GM23338 (cell line): ENCODE measurements around the gene H2BK1. TPM values are rescaled to one million over a fixed set of nuclear protein-coding genes. Genes with fewer than 3 reads are reported as not detected.

ENCODE experiments used
- ATAC-seq: fragments of 200-7000 bp; cut with Tn5 transposase; 3 replicates; pipeline ENCODE4 v1.9.1; 2020
- DNase-seq: peaks from one replicate; pipeline ENCODE4 v3.0.0-alpha.2; 2015; ENCODE audit warnings: low spot score
- H2AFZ ChIP-seq: fragments of 200-600 bp; sonication (generic); 2 replicates; pipeline ENCODE4 v1.8.0; 2016; ENCODE audit warnings: antibody characterized with exemption, mild to moderate bottlenecking, moderate library complexity
- H3F3A ChIP-seq: fragments of 200-600 bp; sonication (generic); replicated peaks from 2 replicates; pipeline ENCODE4 v1.8.0; 2017; ENCODE audit warnings: antibody characterized with exemption, mixed run types, low read depth
- H3K27ac ChIP-seq: fragments of 200-600 bp; sonication (generic); 2 replicates; pipeline ENCODE4 v1.6.1; 2016; ENCODE audit warnings: low read depth
- H3K27me3 ChIP-seq: fragments of 200-600 bp; sonication (generic); 2 replicates; pipeline ENCODE4 v1.8.0; 2016; ENCODE audit warnings: mild to moderate bottlenecking, mixed run types, moderate library complexity; ENCODE audit not compliant: insufficient read depth
- H3K36me3 ChIP-seq: fragments of 200-600 bp; sonication (generic); 2 replicates; pipeline ENCODE4 v1.8.0; 2016; ENCODE audit warnings: mild to moderate bottlenecking; ENCODE audit not compliant: insufficient read depth
- H3K4me1 ChIP-seq: fragments of 200-600 bp; sonication (generic); 2 replicates; pipeline ENCODE4 v1.8.0; 2016; ENCODE audit warnings: mild to moderate bottlenecking, moderate library complexity; ENCODE audit not compliant: insufficient read depth
- H3K4me2 ChIP-seq: fragments of 200-600 bp; sonication (generic); 2 replicates; pipeline ENCODE4 v1.7.1; 2017; ENCODE audit warnings: mixed run types
- H3K4me3 ChIP-seq: fragments of 200-600 bp; sonication (generic); 2 replicates; pipeline ENCODE4 v1.6.1; 2016; ENCODE audit warnings: mixed run types
- H3K79me2 ChIP-seq: fragments of 200-600 bp; sonication (generic); replicated peaks from 2 replicates; pipeline ENCODE4 v1.8.0; 2017; ENCODE audit warnings: mild to moderate bottlenecking; ENCODE audit not compliant: insufficient read depth
- H3K9me2 ChIP-seq: fragments of 200-600 bp; sonication (generic); 2 replicates; pipeline ENCODE4 v1.8.0; 2017; ENCODE audit not compliant: insufficient read depth
- H4K20me1 ChIP-seq: fragments of 200-600 bp; sonication (generic); replicated peaks from 2 replicates; pipeline ENCODE4 v1.8.0; 2017; ENCODE audit warnings: mild to moderate bottlenecking; ENCODE audit not compliant: insufficient read depth
- H3K27ac Mint-ChIP-seq: 2 replicates; pipeline ENCODE4 v1.8.0; 2020; ENCODE audit warnings: inconsistent platforms, mild to moderate bottlenecking, moderate library complexity, mixed read lengths
- H3K27me3 Mint-ChIP-seq: 3 replicates; pipeline ENCODE4 v1.8.0; 2022; ENCODE audit warnings: low read depth, mild to moderate bottlenecking, moderate library complexity, mixed read lengths, inconsistent platforms; ENCODE audit not compliant: insufficient read depth, poor library complexity
- H3K36me3 Mint-ChIP-seq: 3 replicates; pipeline ENCODE4 v1.8.0; 2021; ENCODE audit warnings: low read depth, mild to moderate bottlenecking, inconsistent platforms, moderate library complexity, mixed read lengths
- H3K4me1 Mint-ChIP-seq: 3 replicates; pipeline ENCODE4 v1.8.0; 2020; ENCODE audit warnings: mild to moderate bottlenecking, inconsistent platforms, mixed read lengths
- H3K4me3 Mint-ChIP-seq: 3 replicates; pipeline ENCODE4 v1.8.0; 2021; ENCODE audit warnings: moderate library complexity, mild to moderate bottlenecking, inconsistent platforms, mixed read lengths
- H3K9me3 Mint-ChIP-seq: 3 replicates; pipeline ENCODE4 v1.8.0; 2020; ENCODE audit warnings: moderate library complexity, mild to moderate bottlenecking, inconsistent platforms, mixed read lengths
- ETS1 ChIP-seq: IDR thresholded peaks from 2 replicates; pipeline ENCODE4 v1.6.1; 2016; ENCODE audit warnings: antibody characterized with exemption
- EZH2 ChIP-seq: fragments of 200-600 bp; sonication (generic); IDR thresholded peaks from one replicate; pipeline ENCODE4 v1.8.0; 2017; ENCODE audit warnings: antibody characterized with exemption, mild to moderate bottlenecking, low read depth; ENCODE audit not compliant: unreplicated experiment
- EZH2phosphoT487 ChIP-seq: fragments of 200-600 bp; sonication (generic); IDR thresholded peaks from one replicate; pipeline ENCODE4 v1.8.1; 2018; ENCODE audit warnings: antibody characterized with exemption; ENCODE audit not compliant: unreplicated experiment
- JUNB ChIP-seq: IDR thresholded peaks from one replicate; pipeline ENCODE4 v1.6.1; 2016; ENCODE audit warnings: antibody characterized with exemption; ENCODE audit not compliant: unreplicated experiment
- POLR2AphosphoS5 ChIP-seq: IDR thresholded peaks from 2 replicates; pipeline ENCODE4 v1.6.1; 2016; ENCODE audit warnings: antibody characterized with exemption, low read depth
- REST ChIP-seq: IDR thresholded peaks from one replicate; pipeline ENCODE4 v1.6.1; 2018; ENCODE audit warnings: antibody characterized with exemption; ENCODE audit not compliant: unreplicated experiment
- STAT1 ChIP-seq: IDR thresholded peaks from one replicate; pipeline ENCODE4 v1.6.1; 2016; ENCODE audit warnings: antibody characterized with exemption; ENCODE audit not compliant: unreplicated experiment
- ZNF114 ChIP-seq: fragments of 250-450 bp; sonication (Bioruptor Pico); IDR thresholded peaks from 2 replicates; pipeline ENCODE4 v1.5.0; 2020; ENCODE audit warnings: mild to moderate bottlenecking, moderate library complexity
- ZNF462 ChIP-seq: fragments of 250-450 bp; sonication (Bioruptor Pico); IDR thresholded peaks from 2 replicates; pipeline ENCODE4 v1.5.0; 2020; ENCODE audit warnings: mild to moderate bottlenecking, moderate library complexity
- polyA plus RNA-seq: library from polyadenylated mRNA; unstranded; fragments of >200 nt; fragmentation: Nextera tagmentation; extraction: Ambion mirVana; gene quantifications from 2 replicates; pipeline ENCODE4 v1.2.1, GENCODE V29; 2016
- total RNA-seq: library from RNA; depleted of rRNA; stranded (reverse); fragments of >200 nt; shearing (Covaris generic); gene quantifications from 2 replicates; pipeline ENCODE4 v1.2.3, GENCODE V29; 2014

H2BK1 gene
- total and polyA plus RNA-seq, 2 experiments from 2014 or later, result not detected

- TF ChIP-seq REST, result no peak
- TF ChIP-seq EZH2phosphoT487, result no peak
- TF ChIP-seq EZH2, result no peak
- no peak for TF ChIP-seq STAT1
- no peak for TF ChIP-seq ETS1
- TF ChIP-seq JUNB, result no peak
Measured at GRCh38 chr7:151202836-151203235, 7.5 kb downstream of the H2BK1 start (continued).

GRCh38 chr7:151201751-151202150, 8.5 kb downstream of the H2BK1 start:
- peaks cover 5% of the 10 kb centered on the region; the same call in 1 of the 3 replicates for H3K4me1 Mint-ChIP-seq

More at GRCh38 chr7:151201751-151202150, 8.5 kb downstream of the H2BK1 start:
- no peaks in the 10 kb centered on the region for H3F3A ChIP-seq
- no peaks in the 10 kb centered on the region for H3K79me2 ChIP-seq
- Mint-ChIP-seq H3K27ac (no peak overlapping the region), H3K27me3 (peaks cover 12% of the 10 kb centered on the region), H3K36me3 (no peaks in the 10 kb centered on the region; the same call in 2 of the 3 replicates), H3K4me3 (no peak overlapping the region), H3K9me3 (no peaks in the 10 kb centered on the region)
- H3K27ac ChIP-seq, result no peak overlapping the region
- no peaks in the 10 kb centered on the region for H4K20me1 ChIP-seq
- TF ChIP-seq ETS1, result no peak
- TF ChIP-seq ZNF114 (CRISPR knock-in tag), result no peak
- no peak for TF ChIP-seq REST
- TF ChIP-seq ZNF462 (CRISPR knock-in tag), result no peak
- no peak for TF ChIP-seq POLR2AphosphoS5
- no peak for TF ChIP-seq STAT1
- H3K4me3 ChIP-seq, result no peak overlapping the region
- H3K4me1 ChIP-seq, result no peaks in the 10 kb centered on the region
- no peak for DNase-seq
- H3K4me2 ChIP-seq, result no peak overlapping the region
- H2AFZ ChIP-seq, result no peak overlapping the region
- H3K9me2 ChIP-seq, result no peaks in the 10 kb centered on the region
- no peak for ATAC-seq
- H3K27me3 ChIP-seq, result no peaks in the 10 kb centered on the region
- no peaks in the 10 kb centered on the region for H3K36me3 ChIP-seq
